IMR-90 (cell line): ENCODE results near the gene DLX1. TPM values are rescaled to one million over a fixed set of nuclear protein-coding genes. Genes with fewer than 3 reads are reported as not detected.

Source experiments
- ATAC-seq: fragments of 200-7000 bp; cut with Tn5 transposase; 2 replicates; pipeline ENCODE4 v1.9.1; 2020; ENCODE audit warnings: low read depth, mild to moderate bottlenecking, moderate library complexity
- BruUV-seq: library from RNA; stranded (reverse); fragments of 400-500 nt; replicated peaks from 2 replicates; lab custom pipeline; 2021; lab: Mats Ljungman, UMichigan
- CTCF ChIA-PET: fragments of 300-600 bp; formaldehyde crosslinking; extraction: SDS; loops from one replicate; lab custom pipeline; 2021; ENCODE audit warnings: antibody characterized with exemption; lab: Yijun Ruan, JAX
- POLR2A ChIA-PET: fragments of 300-600 bp; sonication (Branson Sonifier 250); formaldehyde crosslinking; loops from one replicate; lab custom pipeline; 2022; ENCODE audit warnings: antibody characterized with exemption; ENCODE audit not compliant: unreplicated experiment; lab: Charles Lee
- DNase-seq: peaks from one replicate; pipeline ENCODE4 v3.0.0; 2013
- H2AFZ ChIP-seq: replicated peaks from 2 replicates; pipeline ENCODE3; 2013; ENCODE audit warnings: low read length, mild to moderate bottlenecking; ENCODE audit not compliant: poor library complexity
- H2AK5ac ChIP-seq: 2 replicates; pipeline ENCODE4 v1.6.1; 2013; ENCODE audit warnings: low read depth, low read length, inconsistent platforms
- H2AK9ac ChIP-seq: replicated peaks from 2 replicates; pipeline ENCODE3; 2013; ENCODE audit warnings: mild to moderate bottlenecking, low read depth, low read length, moderate library complexity; ENCODE audit not compliant: poor library complexity
- H2BK120ac ChIP-seq: 2 replicates; pipeline ENCODE4 v1.6.1; 2013; ENCODE audit warnings: low read depth, low read length, inconsistent platforms
- H2BK15ac ChIP-seq: 3 replicates; pipeline ENCODE4 v1.6.1; 2013; ENCODE audit warnings: low read depth, low read length, inconsistent platforms
- H2BK20ac ChIP-seq: 2 replicates; pipeline ENCODE4 v1.6.1; 2013; ENCODE audit warnings: low read depth, mild to moderate bottlenecking, inconsistent platforms, low read length, moderate library complexity
- H2BK5ac ChIP-seq: 2 replicates; pipeline ENCODE4 v1.6.1; 2013; ENCODE audit warnings: mild to moderate bottlenecking, low read depth, low read length, inconsistent platforms; ENCODE audit not compliant: poor library complexity, severe bottlenecking
- H3K14ac ChIP-seq: replicated peaks from 2 replicates; pipeline ENCODE4 v1.6.1; 2013; ENCODE audit warnings: low read depth, low read length, inconsistent platforms
- H3K18ac ChIP-seq: 2 replicates; pipeline ENCODE4 v1.6.1; 2013; ENCODE audit warnings: low read depth, low read length, control low read depth
- H3K23ac ChIP-seq: 2 replicates; pipeline ENCODE4 v1.6.1; 2013; ENCODE audit warnings: low read depth, low read length, inconsistent platforms
- H3K27ac ChIP-seq: 2 replicates; pipeline ENCODE4 v1.5.1; 2013; ENCODE audit warnings: mild to moderate bottlenecking, control low read depth, low read length; ENCODE audit not compliant: insufficient read depth
- H3K27me3 ChIP-seq: 2 replicates; pipeline ENCODE4 v1.6.1; 2013; ENCODE audit warnings: low read length; ENCODE audit not compliant: control insufficient read depth, insufficient read depth
- H3K36me3 ChIP-seq: 2 replicates; pipeline ENCODE4 v1.6.1; 2013; ENCODE audit warnings: low read length, mixed read lengths; ENCODE audit not compliant: control insufficient read depth, insufficient read depth
- H3K4ac ChIP-seq: 2 replicates; pipeline ENCODE4 v1.6.1; 2013; ENCODE audit warnings: low read depth, low read length, inconsistent platforms
- H3K4me1 ChIP-seq: 2 replicates; pipeline ENCODE4 v1.6.1; 2013; ENCODE audit warnings: low read length, mixed read lengths; ENCODE audit not compliant: control insufficient read depth, insufficient read depth
- H3K4me2 ChIP-seq: 2 replicates; pipeline ENCODE4 v1.6.1; 2013; ENCODE audit warnings: low read depth, mild to moderate bottlenecking, control low read depth, low read length, moderate library complexity
- H3K4me3 ChIP-seq: 2 replicates; pipeline ENCODE4 v1.5.1; 2013; ENCODE audit warnings: low read depth, mild to moderate bottlenecking, control low read depth, low read length, moderate library complexity; ENCODE audit not compliant: insufficient read depth
- H3K56ac ChIP-seq: 2 replicates; pipeline ENCODE4 v1.6.1; 2013; ENCODE audit warnings: low read length, inconsistent platforms; ENCODE audit not compliant: insufficient read depth; ENCODE audit errors: extremely low read depth
- H3K79me1 ChIP-seq, 2 experiments: 2 replicates each; pipeline ENCODE4 v1.6.1; 2013; ENCODE audit warnings: low read length in 2 of 2, inconsistent platforms in 1 of 2, low read depth in 1 of 2
- H3K9ac ChIP-seq: 2 replicates; pipeline ENCODE4 v1.6.1; 2013; ENCODE audit warnings: low read depth, low read length, control low read depth
- H3K9me1 ChIP-seq: 2 replicates; pipeline ENCODE4 v1.6.1; 2013; ENCODE audit warnings: low read length, inconsistent platforms; ENCODE audit not compliant: insufficient read depth
- H3K9me3 ChIP-seq: 2 replicates; pipeline ENCODE4 v1.6.1; 2013; ENCODE audit warnings: low read length; ENCODE audit not compliant: control insufficient read depth, insufficient read depth
- H4K20me1 ChIP-seq: 2 replicates; pipeline ENCODE4 v1.6.1; 2013; ENCODE audit warnings: low read length, inconsistent platforms; ENCODE audit not compliant: insufficient read depth
- H4K5ac ChIP-seq: 2 replicates; pipeline ENCODE4 v1.6.1; 2013; ENCODE audit warnings: mild to moderate bottlenecking, low read depth, low read length, control low read depth
- H4K8ac ChIP-seq, 2 experiments: 2 replicates each; pipeline ENCODE4 v1.6.1; 2013; ENCODE audit warnings: low read depth in 2 of 2, low read length in 2 of 2, control low read depth in 1 of 2, inconsistent platforms in 1 of 2
- H4K91ac ChIP-seq: 2 replicates; pipeline ENCODE4 v1.6.1; 2013; ENCODE audit warnings: low read depth, low read length, inconsistent platforms; ENCODE audit not compliant: insufficient read depth
- BHLHE40 ChIP-seq: fragments of 150-350 bp; IDR thresholded peaks from 2 replicates; pipeline ENCODE4 v1.6.1; 2016; ENCODE audit warnings: mild to moderate bottlenecking, low read depth, low read length
- CTCF ChIP-seq: conservative IDR thresholded peaks from 2 replicates; pipeline ENCODE4 v1.5.1; 2012; ENCODE audit warnings: mild to moderate bottlenecking, low read depth, low read length, improper control_type of control experiment
- FOS ChIP-seq: fragments of 150-350 bp; IDR thresholded peaks from 2 replicates; pipeline ENCODE4 v1.6.1; 2016; ENCODE audit warnings: low read depth, low read length
- MAZ ChIP-seq: IDR thresholded peaks from 2 replicates; pipeline ENCODE4 v1.6.1; 2012; ENCODE audit warnings: low read depth, mild to moderate bottlenecking, low read length, improper control_type of control experiment, moderate library complexity, borderline replicate concordance
- MXI1 ChIP-seq: IDR thresholded peaks from 2 replicates; pipeline ENCODE4 v1.6.1; 2012; ENCODE audit warnings: low read depth, mild to moderate bottlenecking, low read length, moderate library complexity, borderline replicate concordance
- POLR2A ChIP-seq: IDR thresholded peaks from 2 replicates; pipeline ENCODE4 v1.6.1; 2012; ENCODE audit warnings: mild to moderate bottlenecking, low read depth, low read length
- RAD21 ChIP-seq: IDR thresholded peaks from 2 replicates; pipeline ENCODE4 v1.6.1; 2012; ENCODE audit warnings: low read length, improper control_type of control experiment
- RCOR1 ChIP-seq: IDR thresholded peaks from 2 replicates; pipeline ENCODE4 v1.6.1; 2012; ENCODE audit warnings: mild to moderate bottlenecking, low read length, improper control_type of control experiment; ENCODE audit not compliant: insufficient replicate concordance
- USF2 ChIP-seq: fragments of 150-350 bp; IDR thresholded peaks from 2 replicates; pipeline ENCODE4 v1.6.1; 2017; ENCODE audit warnings: mild to moderate bottlenecking, antibody characterized with exemption, low read length, low read depth
- WGBS, 2 experiments: methylation state at CpG; one replicate each; pipeline versions ENCODE4 v1.1.5 to v1.1.7; 2013; ENCODE audit warnings: missing lambda C conversion rate in 2 of 2; ENCODE audit not compliant: insufficient read length in 1 of 2; ENCODE audit errors: extremely low coverage in 2 of 2; 5-methylcytosine and 5-hydroxymethylcytosine counted together
- dilution Hi-C: fragments of 300-500 bp; cut with HindIII; formaldehyde crosslinking; loops from one replicate; pipeline ENCODE4 v1.14.3; 2018; ENCODE audit warnings: low sequenced_read_pairs; ENCODE audit not compliant: unreplicated experiment
- in situ Hi-C: fragments of 300-500 bp; cut with MboI; formaldehyde crosslinking; loops from 3 replicates; pipeline ENCODE4 v1.14.3; 2019; ENCODE audit warnings: low sequenced_read_pairs, inconsistent platforms, mixed read lengths
- intact Hi-C: fragments of 100-400 bp; cut with micrococcal nuclease; formaldehyde crosslinking; loops from 2 replicates; pipeline ENCODE4 v1.10.0; 2022
- polyA plus RNA-seq, 3 experiments: library from polyadenylated mRNA; depleted of rRNA; stranded (reverse); fragments of >200 nt; gene quantifications; 2 replicates each; pipeline ENCODE4 v1.2.3, GENCODE V29; 2012; ENCODE audit warnings: low replicate concordance in 1 of 3
- total RNA-seq: library from RNA; depleted of rRNA; stranded (reverse); fragments of >200 nt; gene quantifications from 2 replicates; pipeline ENCODE4 v1.2.3, GENCODE V29; 2012

Gene DLX1
- total and polyA plus RNA-seq, 2 of the 4 experiments (the other 2 are of a cell fraction): 0.36 to 2.2 TPM

- Histone ChIP-seq H3K23ac (no peak within 1 kb of the TSS), H3K4me1 (peaks cover 9% of the 10 kb centered on the region), H2BK120ac (no peak within 1 kb of the TSS), H2AK5ac (peak within 1 kb of the TSS; percentile 38; the same call in 1 of the 2 replicates), H2BK20ac (no peak within 1 kb of the TSS), H3K14ac (no peak within 1 kb of the TSS), H4K20me1 (no peaks in the 10 kb centered on the region; the same call in 1 of the 2 replicates), H3K27ac (peak within 1 kb of the TSS; percentile 32; the same call in 1 of the 2 replicates), H3K9me1 (peaks cover 5% of the 10 kb centered on the region), H2AK9ac (peak within 1 kb of the TSS; percentile 39), H3K9me3 (no peaks in the 10 kb centered on the region), H3K56ac (no peak within 1 kb of the TSS), H3K9ac (peak within 1 kb of the TSS; percentile 51; the same call in 1 of the 2 replicates), H4K8ac (no peak within 1 kb of the TSS), H3K36me3 (no peaks in the 10 kb centered on the region), H2BK5ac (no peak within 1 kb of the TSS), H3K4ac (no peak within 1 kb of the TSS; the same call in 1 of the 2 replicates), H2AFZ (peak within 1 kb of the TSS; percentile 90), H4K91ac (no peak within 1 kb of the TSS), H3K4me2 (peak within 1 kb of the TSS; percentile 95), H4K5ac (no peak within 1 kb of the TSS), H2BK15ac (no peak within 1 kb of the TSS), H3K27me3 (no peaks in the 10 kb centered on the region; the same call in 1 of the 2 replicates), H3K18ac (no peak within 1 kb of the TSS), H3K79me1 (no peaks in the 10 kb centered on the region), H3K4me3 (peak within 1 kb of the TSS; percentile 54)
- ATAC-seq (peak; percentile 58), DNase-seq (peak; percentile 86)
- 0% methylated on average over 9 of the region's 74 CpGs; no CpG with 5 or more reads in 1 of the 2 experiments for WGBS, 2 experiments
- TF ChIP-seq MXI1 (peak; percentile 82), USF2 (peak; percentile 98), POLR2A (peak; percentile 44; the same call in 1 of the 2 replicates), RAD21 (0 out of 2 replicates have a peak, but pooled peaks have one; percentile 6), CTCF (no peak), MAZ (peak; percentile 11; the same call in 1 of the 2 replicates), BHLHE40 (peak; percentile 95), FOS (peak; percentile 17; the same call in 1 of the 2 replicates), RCOR1 (no peak)
- ChIA-PET POLR2A (no interaction called here), CTCF (interaction anchor here (0.6 to 0.9 kb wide), 5 partner anchors 166 to 399 kb away, joined by 3 read pairs; no protein-coding TSS in a partner anchor)
- intact Hi-C loops: loop anchor here (1.0 to 5.0 kb wide), 4 partner anchors 144 to 396 kb away; partner anchors contain the start of gene HAT1
- dilution Hi-C loops: no loop called here
- in situ Hi-C loops: no loop called here
- no TSS peak for BruUV-seq
These were observed 17.4 kb downstream of the DLX1 start, which contains the start of gene DLX2 for GRCh38 chr2:172102391-172103359. Gene DLX2, minus strand, starts transcription at chr2:172102900. Its CDS starts 362 bp downstream, at chr2:172102538.
